ENCODE results near the gene SLC17A7.

GRCh38 chr19:49380391-49380790 is 60.9 kb downstream of the SLC17A7 start:
- no peak for TF ChIP-seq CTCF (IDR thresholded peaks at IDR 0.05; ENCODE audit: extremely low read depth in 1 of 2, insufficient read depth in 1 of 2, low read depth in 1 of 2, low read length in 2 of 2)
- no peak for TF ChIP-seq POLR2AphosphoS5 (IDR thresholded peaks at IDR 0.05; ENCODE audit: insufficient read depth, low read depth, low read length)
- TF ChIP-seq POLR2A (IDR thresholded peaks at IDR 0.05; ENCODE audit: low read depth, low read length): no peak
- TF ChIP-seq GATA2 (IDR thresholded peaks at IDR 0.05; ENCODE audit: insufficient read depth, insufficient read length, low read depth, low read length): no peak
- TF ChIP-seq, protein P1, sequence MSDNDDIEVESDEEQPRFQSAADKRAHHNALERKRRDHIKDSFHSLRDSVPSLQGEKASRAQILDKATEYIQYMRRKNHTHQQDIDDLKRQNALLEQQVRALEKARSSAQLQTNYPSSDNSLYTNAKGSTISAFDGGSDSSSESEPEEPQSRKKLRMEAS (IDR thresholded peaks at IDR 0.05; ENCODE audit: insufficient read depth, insufficient read length): no peak
